ENCODE measurements around the gene CDHR1.
A peak's percentile ranks its signal among the peaks of the same experiment; 100 is the strongest.
"Not testable (repeated sequence)": the region's sequence is repeated elsewhere in the genome, so short reads cannot be mapped to it uniquely, and the experiment has no call there.

Gene CDHR1

GRCh38 chr10:84194424-84195043 is at the start of gene CDHR1:
CDHR1 (plus strand) TSS chr10:84194537; CDS start chr10:84194761, 224 bp downstream.
- peaks cover 28% of the 10 kb centered on the region for H3K27me3 ChIP-seq (ENCODE audit: insufficient read depth, insufficient read length)
- peak within 1 kb of the TSS; percentile 83 for H3K9ac ChIP-seq (ENCODE audit: insufficient read length, low read depth)
- peak within 1 kb of the TSS; percentile 53 for H3K4me3 ChIP-seq (ENCODE audit: insufficient read length, low read depth)
- H3K36me3 ChIP-seq (ENCODE audit: insufficient read depth, insufficient read length, low read length) = no peaks in the 10 kb centered on the region
- no peaks in the 10 kb centered on the region for H3K9me3 ChIP-seq (ENCODE audit: insufficient read depth, low read length)
- TF ChIP-seq YY1 (IDR thresholded peaks at IDR 0.05; ENCODE audit: insufficient read depth, insufficient read length) (no peak), ZNF274 (IDR thresholded peaks at IDR 0.05; ENCODE audit: low read depth, low read length) (no peak), SUZ12 (IDR thresholded peaks at IDR 0.05; ENCODE audit: extremely low read depth, insufficient read depth, insufficient read length) (no peak)
- DNase-seq (ENCODE audit: low read depth, low spot score) = peak; percentile 25
- peaks cover 6% of the 10 kb centered on the region for H3K4me1 ChIP-seq (ENCODE audit: insufficient read depth, insufficient read length)

DNA sequence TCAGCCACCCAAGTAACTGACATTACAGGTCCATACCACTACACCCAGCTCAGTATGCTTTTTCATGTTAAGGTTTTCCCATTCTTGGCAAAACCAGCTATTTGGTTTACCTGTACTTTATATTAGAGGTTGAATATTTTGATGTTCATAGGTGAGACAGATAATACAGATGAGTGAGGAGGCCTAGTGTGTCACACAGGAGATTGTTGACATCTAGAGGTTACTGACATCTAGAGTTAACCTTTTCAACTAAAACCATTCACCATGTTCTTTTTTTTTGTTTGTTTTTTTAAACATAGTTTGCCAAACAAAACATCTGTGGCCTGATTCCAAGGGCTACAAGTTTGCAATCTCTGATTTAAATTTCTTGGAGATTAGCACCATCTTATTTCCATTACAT is 47.0 kb upstream of the CDHR1 start:
- no peak for DNase-seq (ENCODE audit: low read depth, low spot score)
- no peaks in the 10 kb centered on the region for H3K4me1 ChIP-seq (ENCODE audit: insufficient read depth, insufficient read length)
- no peak overlapping the region for H3K4me3 ChIP-seq (ENCODE audit: insufficient read length, low read depth)
- no peak overlapping the region for H3K9ac ChIP-seq (ENCODE audit: insufficient read length, low read depth)
- H3K27me3 ChIP-seq (ENCODE audit: insufficient read depth, insufficient read length) = no peaks in the 10 kb centered on the region
- TF ChIP-seq SUZ12 (IDR thresholded peaks at IDR 0.05; ENCODE audit: extremely low read depth, insufficient read depth, insufficient read length) (no peak), ZNF274 (IDR thresholded peaks at IDR 0.05; ENCODE audit: low read depth, low read length) (no peak), YY1 (IDR thresholded peaks at IDR 0.05; ENCODE audit: insufficient read depth, insufficient read length) (no peak)
- peaks cover 82% of the 10 kb centered on the region for H3K36me3 ChIP-seq (ENCODE audit: insufficient read depth, insufficient read length, low read length)
- H3K9me3 ChIP-seq (ENCODE audit: insufficient read depth, low read length) = no peaks in the 10 kb centered on the region

- DNase-seq (ENCODE audit: low read depth, low spot score); H3K4me1 ChIP-seq (ENCODE audit: insufficient read depth, insufficient read length); H3K4me3 ChIP-seq (ENCODE audit: insufficient read length, low read depth); H3K9ac ChIP-seq (ENCODE audit: insufficient read length, low read depth); H3K9me3 ChIP-seq (ENCODE audit: insufficient read depth, low read length); H3K27me3 ChIP-seq (ENCODE audit: insufficient read depth, insufficient read length): not testable (repeated sequence)
- H3K36me3 ChIP-seq (ENCODE audit: insufficient read depth, insufficient read length, low read length) = peaks cover 82% of the 10 kb centered on the region
Measured at GRCh38 chr10:84148006-84148597, 46.2 kb upstream of the CDHR1 start.

DNA sequence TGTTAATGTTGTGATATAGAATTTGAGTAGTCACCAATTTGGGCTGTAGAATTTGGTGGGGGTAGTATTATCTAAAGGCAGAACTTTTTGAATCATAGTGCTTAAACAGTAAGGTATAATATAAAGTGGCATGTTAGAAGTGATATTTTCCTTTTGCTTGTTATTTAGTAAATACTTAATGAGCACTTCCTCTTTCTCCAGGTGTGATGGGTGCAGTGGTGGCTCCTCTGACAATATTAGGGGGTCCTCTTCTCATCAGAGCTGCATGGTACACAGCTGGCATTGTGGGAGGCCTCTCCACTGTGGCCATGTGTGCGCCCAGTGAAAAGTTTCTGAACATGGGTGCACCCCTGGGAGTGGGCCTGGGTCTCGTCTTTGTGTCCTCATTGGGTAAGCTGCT is 44.5 kb upstream of the CDHR1 start:
- Histone ChIP-seq H3K4me1 (ENCODE audit: insufficient read depth, insufficient read length) (no peaks in the 10 kb centered on the region), H3K9me3 (ENCODE audit: insufficient read depth, low read length) (no peaks in the 10 kb centered on the region), H3K9ac (ENCODE audit: insufficient read length, low read depth) (no peak overlapping the region), H3K36me3 (ENCODE audit: insufficient read depth, insufficient read length, low read length) (peaks cover 76% of the 10 kb centered on the region), H3K4me3 (ENCODE audit: insufficient read length, low read depth) (no peak overlapping the region), H3K27me3 (ENCODE audit: insufficient read depth, insufficient read length) (no peaks in the 10 kb centered on the region)
- TF ChIP-seq SUZ12 (IDR thresholded peaks at IDR 0.05; ENCODE audit: extremely low read depth, insufficient read depth, insufficient read length) (no peak), ZNF274 (IDR thresholded peaks at IDR 0.05; ENCODE audit: low read depth, low read length) (no peak), YY1 (IDR thresholded peaks at IDR 0.05; ENCODE audit: insufficient read depth, insufficient read length) (no peak)
- DNase-seq (ENCODE audit: low read depth, low spot score) = no peak

DNA sequence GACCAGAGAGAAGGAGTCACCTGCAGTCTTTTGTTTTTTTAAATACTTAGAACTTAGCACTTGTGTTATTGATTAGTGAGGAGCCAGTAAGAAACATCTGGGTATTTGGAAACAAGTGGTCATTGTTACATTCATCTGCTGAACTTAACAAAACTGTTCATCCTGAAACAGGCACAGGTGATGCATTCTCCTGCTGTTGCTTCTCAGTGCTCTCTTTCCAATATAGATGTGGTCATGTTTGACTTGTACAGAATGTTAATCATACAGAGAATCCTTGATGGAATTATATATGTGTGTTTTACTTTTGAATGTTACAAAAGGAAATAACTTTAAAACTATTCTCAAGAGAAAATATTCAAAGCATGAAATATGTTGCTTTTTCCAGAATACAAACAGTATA is 41.6 kb upstream of the CDHR1 start:
- H3K9ac ChIP-seq (ENCODE audit: insufficient read length, low read depth) = no peak overlapping the region
- TF ChIP-seq ZNF274 (IDR thresholded peaks at IDR 0.05; ENCODE audit: low read depth, low read length) = no peak
- no peak for TF ChIP-seq YY1 (IDR thresholded peaks at IDR 0.05; ENCODE audit: insufficient read depth, insufficient read length)
- no peak for TF ChIP-seq SUZ12 (IDR thresholded peaks at IDR 0.05; ENCODE audit: extremely low read depth, insufficient read depth, insufficient read length)
- no peak for DNase-seq (ENCODE audit: low read depth, low spot score)
- H3K9me3 ChIP-seq (ENCODE audit: insufficient read depth, low read length) = no peaks in the 10 kb centered on the region
- peaks cover 5% of the 10 kb centered on the region for H3K4me1 ChIP-seq (ENCODE audit: insufficient read depth, insufficient read length)
- peaks cover 52% of the 10 kb centered on the region for H3K36me3 ChIP-seq (ENCODE audit: insufficient read depth, insufficient read length, low read length)
- H3K4me3 ChIP-seq (ENCODE audit: insufficient read length, low read depth) = no peak overlapping the region
- H3K27me3 ChIP-seq (ENCODE audit: insufficient read depth, insufficient read length) = no peaks in the 10 kb centered on the region

DNA sequence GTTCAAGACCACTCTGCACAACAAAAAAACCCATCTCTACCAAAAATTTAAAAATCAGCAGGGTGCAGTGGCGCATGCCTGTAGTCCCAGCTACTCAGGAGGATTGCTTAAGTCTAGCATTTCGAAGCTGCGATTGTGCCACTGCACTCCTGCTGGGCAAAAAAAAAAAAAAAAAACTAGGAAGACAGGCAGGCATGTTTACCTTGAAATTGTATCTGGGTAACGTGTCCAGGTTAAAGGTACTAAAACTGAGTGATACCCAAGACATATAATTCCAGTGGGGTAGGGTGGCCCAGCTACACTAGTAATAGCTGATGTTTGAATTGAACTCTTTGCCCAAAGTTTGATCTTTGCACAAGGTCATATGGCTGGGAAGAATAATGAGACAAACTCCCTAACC is 38.8 kb upstream of the CDHR1 start:
- Histone ChIP-seq H3K9ac (ENCODE audit: insufficient read length, low read depth) (no peak overlapping the region), H3K4me1 (ENCODE audit: insufficient read depth, insufficient read length) (peaks cover 5% of the 10 kb centered on the region), H3K27me3 (ENCODE audit: insufficient read depth, insufficient read length) (no peaks in the 10 kb centered on the region), H3K4me3 (ENCODE audit: insufficient read length, low read depth) (no peak overlapping the region), H3K9me3 (ENCODE audit: insufficient read depth, low read length) (no peaks in the 10 kb centered on the region), H3K36me3 (ENCODE audit: insufficient read depth, insufficient read length, low read length) (peaks cover 29% of the 10 kb centered on the region)
- no peak for DNase-seq (ENCODE audit: low read depth, low spot score)
- TF ChIP-seq SUZ12 (IDR thresholded peaks at IDR 0.05; ENCODE audit: extremely low read depth, insufficient read depth, insufficient read length) (no peak), YY1 (IDR thresholded peaks at IDR 0.05; ENCODE audit: insufficient read depth, insufficient read length) (no peak), ZNF274 (IDR thresholded peaks at IDR 0.05; ENCODE audit: low read depth, low read length) (no peak)

DNA sequence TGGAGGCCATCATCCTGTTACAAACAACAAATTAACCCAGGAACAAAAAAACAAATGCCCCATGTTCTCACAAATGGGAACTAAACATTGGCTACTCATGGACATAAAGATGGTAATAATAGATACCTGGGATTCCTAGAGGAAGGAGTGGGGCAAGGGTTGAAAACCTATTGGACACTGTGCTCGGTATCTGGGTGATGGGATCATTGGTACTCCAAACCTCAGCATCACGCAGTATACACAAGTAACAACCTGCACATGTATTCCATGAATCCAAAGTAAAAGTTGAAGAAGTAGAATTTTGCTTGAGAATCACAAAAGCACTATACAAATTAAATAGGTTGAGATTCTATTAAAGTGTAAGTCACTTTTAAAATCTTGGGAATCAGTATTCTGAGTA is 38.3 kb upstream of the CDHR1 start:
- Histone ChIP-seq H3K9me3 (ENCODE audit: insufficient read depth, low read length) (no peaks in the 10 kb centered on the region), H3K9ac (ENCODE audit: insufficient read length, low read depth) (no peak overlapping the region), H3K36me3 (ENCODE audit: insufficient read depth, insufficient read length, low read length) (peaks cover 24% of the 10 kb centered on the region)

More for the DNA sequence above, 38.3 kb upstream of the CDHR1 start:
- no peak overlapping the region for H3K4me3 ChIP-seq (ENCODE audit: insufficient read length, low read depth)
- H3K27me3 ChIP-seq (ENCODE audit: insufficient read depth, insufficient read length) = no peaks in the 10 kb centered on the region
- TF ChIP-seq YY1 (IDR thresholded peaks at IDR 0.05; ENCODE audit: insufficient read depth, insufficient read length) (no peak), ZNF274 (IDR thresholded peaks at IDR 0.05; ENCODE audit: low read depth, low read length) (no peak), SUZ12 (IDR thresholded peaks at IDR 0.05; ENCODE audit: extremely low read depth, insufficient read depth, insufficient read length) (no peak)
- H3K4me1 ChIP-seq (ENCODE audit: insufficient read depth, insufficient read length) = peaks cover 5% of the 10 kb centered on the region
- DNase-seq (ENCODE audit: low read depth, low spot score) = no peak

Data from NT2/D1 (cell line).